T-helper 1 cell treated with Interleukin-12 subunit alpha and Interleukin-12 subunit beta and Interleukin-4 antibody, amounts not matched to agents 30 ng/mL and 1 ng/mL, for 36 hours (primary cell): Measurements from ENCODE around the gene ERN2. TPM values are rescaled to one million over a fixed set of nuclear protein-coding genes. Genes with fewer than 3 reads are reported as not detected.
"Not testable (repeated sequence)": the region's sequence is repeated elsewhere in the genome, so short reads cannot be mapped to it uniquely, and the experiment has no call there.

ENCODE experiments used
- intact Hi-C: fragments of 100-400 bp; cut with micrococcal nuclease; formaldehyde crosslinking; loops from one replicate; pipeline ENCODE4 v1.15.1; 2024
- total RNA-seq: library from RNA; stranded (reverse); gene quantifications from 2 replicates; pipeline ENCODE4 v1.2.3, GENCODE V29; 2022

ERN2 gene
- total RNA-seq = not detected in 2 replicates

GRCh38 chr16:23712976-23713375, at the start of gene ERN2:
ERN2 (minus strand) TSS chr16:23713222; CDS start chr16:23713187, 35 bp downstream.
- intact Hi-C loops = no loop called here

GRCh38 chr16:23757937-23758619, 45.1 kb upstream of the ERN2 start:
- intact Hi-C loops = no loop called here

GRCh38 chr16:23757116-23757515, 44.1 kb upstream of the ERN2 start:
- intact Hi-C loops = no loop called here

- intact Hi-C loops = no loop called here
These were observed 42.4 kb upstream of the ERN2 start for GRCh38 chr16:23755484-23755809.

- intact Hi-C loops = no loop called here
These were observed 41.8 kb upstream of the ERN2 start, which contains the start of gene CHP2 for GRCh38 chr16:23754594-23755483. CHP2 (plus strand) TSS chr16:23755026; CDS start chr16:23755050, 24 bp downstream.

- intact Hi-C loops = loop anchor here (2.0 kb wide), 1 partner anchor 15 kb away; no protein-coding TSS in a partner anchor
These were observed 41.0 kb upstream of the ERN2 start for GRCh38 chr16:23753908-23754593.

GRCh38 chr16:23751053-23751452, 38.0 kb upstream of the ERN2 start:
- intact Hi-C loops = not testable (repeated sequence)

GRCh38 chr16:23748630-23749029, 35.6 kb upstream of the ERN2 start:
- intact Hi-C loops = no loop called here

GRCh38 chr16:23745263-23745662, 32.2 kb upstream of the ERN2 start:
- intact Hi-C loops = no loop called here

GRCh38 chr16:23742766-23743165, 29.7 kb upstream of the ERN2 start:
- intact Hi-C loops = no loop called here

- intact Hi-C loops = no loop called here
These were observed 28.8 kb upstream of the ERN2 start for GRCh38 chr16:23741675-23742303.

- intact Hi-C loops = loop anchor here (10.0 kb wide), 1 partner anchor 55 kb away; no protein-coding TSS in a partner anchor
These were observed 26.5 kb upstream of the ERN2 start for GRCh38 chr16:23739516-23739915.

- intact Hi-C loops = loop anchor here (10.0 kb wide), 1 partner anchor 57 kb away; no protein-coding TSS in a partner anchor
These were observed 24.5 kb upstream of the ERN2 start for GRCh38 chr16:23737423-23738028.

GRCh38 chr16:23734176-23734893, 21.3 kb upstream of the ERN2 start:
- intact Hi-C loops = loop anchor here (2.0 to 10.0 kb wide), 3 partner anchors 60 to 770 kb away; no protein-coding TSS in a partner anchor

GRCh38 chr16:23729503-23730424, 16.7 kb upstream of the ERN2 start:
- intact Hi-C loops = loop anchor here (10.0 kb wide), 1 partner anchor 65 kb away; no protein-coding TSS in a partner anchor

GRCh38 chr16:23728112-23728477, 15.1 kb upstream of the ERN2 start:
- intact Hi-C loops = no loop called here

- intact Hi-C loops = no loop called here
These were observed 13.7 kb upstream of the ERN2 start for GRCh38 chr16:23726710-23727109.

- intact Hi-C loops = no loop called here
These were observed 11.7 kb upstream of the ERN2 start for GRCh38 chr16:23724785-23725131.
